GM12878 (cell line): ENCODE data around the gene CARD11. TPM values are rescaled to one million over a fixed set of nuclear protein-coding genes. Genes with fewer than 3 reads are reported as not detected.

Source experiments
- ATAC-seq: fragments of 200-7000 bp; cut with Tn5 transposase; 3 replicates; pipeline ENCODE4 v1.9.1; 2020; ENCODE audit warnings: mild to moderate bottlenecking, moderate library complexity
- BruUV-seq: library from RNA; stranded (reverse); fragments of 400-500 nt; replicated peaks from 2 replicates; lab custom pipeline; 2021; lab: Mats Ljungman, UMichigan
- CTCF ChIA-PET: fragments of 300-600 bp; sonication (Branson Sonifier 250); formaldehyde crosslinking; extraction: SDS; loops from one replicate; lab custom pipeline; 2021; ENCODE audit warnings: inconsistent platforms; lab: Yijun Ruan, JAX
- POLR2A ChIA-PET: fragments of 350-600 bp; formaldehyde crosslinking; extraction: SDS; loops from one replicate; lab custom pipeline; 2021; ENCODE audit warnings: inconsistent platforms; lab: Charles Lee
- RAD21 ChIA-PET: fragments of 300-600 bp; sonication (Branson Sonifier 250); formaldehyde crosslinking; loops from one replicate; lab custom pipeline; 2023; ENCODE audit warnings: antibody characterized with exemption; ENCODE audit not compliant: unreplicated experiment; lab: Charles Lee
- SMC1A ChIA-PET: fragments of 300-600 bp; sonication (Branson Sonifier 250); formaldehyde crosslinking; loops from one replicate; lab custom pipeline; 2023; ENCODE audit not compliant: unreplicated experiment, uncharacterized antibody; lab: Charles Lee
- DNase-seq: peaks from one replicate; pipeline ENCODE4 v3.0.0-alpha.2; 2011; ENCODE audit warnings: low read depth, low spot score
- FAIRE-seq: peaks from 3 replicates; lab custom pipeline; 2011; peaks lifted over from hg19 to GRCh38; lab: Jason Lieb, UNC
- H2AFZ ChIP-seq: 2 replicates; pipeline ENCODE4 v1.6.0; 2011; ENCODE audit warnings: low read depth, low read length, control low read depth; ENCODE audit not compliant: control insufficient read depth
- H3K27ac ChIP-seq: 2 replicates; pipeline ENCODE4 v1.5.1; 2011; ENCODE audit warnings: control low read depth; ENCODE audit not compliant: control insufficient read depth, insufficient read depth
- H3K27me3 ChIP-seq, 2 experiments: replicated peaks in 1 of 2; 2 replicates each; pipeline versions ENCODE4 v1.6.0 to v1.6.1; 2011; ENCODE audit warnings: low read length in 1 of 2; ENCODE audit not compliant: control insufficient read depth in 2 of 2, insufficient read depth in 2 of 2
- H3K36me3 ChIP-seq, 2 experiments: 2 replicates each; pipeline ENCODE4 v1.5.1; 2011; ENCODE audit warnings: low read length in 1 of 2; ENCODE audit not compliant: control insufficient read depth in 2 of 2, insufficient read depth in 2 of 2
- H3K4me1 ChIP-seq: 2 replicates; pipeline ENCODE4 v1.6.1; 2011; ENCODE audit warnings: mild to moderate bottlenecking, low read length, moderate library complexity, mixed read lengths; ENCODE audit not compliant: control insufficient read depth, insufficient read depth
- H3K4me2 ChIP-seq: 2 replicates; pipeline ENCODE4 v1.6.0; 2011; ENCODE audit warnings: control low read depth; ENCODE audit not compliant: control insufficient read depth, insufficient read depth
- H3K4me3 ChIP-seq: fragments of 200-600 bp; sonication (generic); 2 replicates; pipeline ENCODE4 v1.5.1; 2016
- H3K79me2 ChIP-seq: 2 replicates; pipeline ENCODE4 v1.6.0; 2011; ENCODE audit warnings: low read length; ENCODE audit not compliant: control insufficient read depth, insufficient read depth
- H3K9ac ChIP-seq: 2 replicates; pipeline ENCODE4 v1.8.0; 2011; ENCODE audit warnings: low read length, control low read depth, mixed read lengths; ENCODE audit not compliant: control insufficient read depth, insufficient read depth
- H3K9me3 ChIP-seq: replicated peaks from 3 replicates; pipeline ENCODE4 v1.5.1; 2011; ENCODE audit warnings: mild to moderate bottlenecking, low read length; ENCODE audit not compliant: control insufficient read depth, insufficient read depth
- H4K20me1 ChIP-seq: 2 replicates; pipeline ENCODE4 v1.6.0; 2011; ENCODE audit not compliant: control insufficient read depth, insufficient read depth
- ATF2 ChIP-seq: IDR thresholded peaks from 2 replicates; pipeline ENCODE4 v1.6.1; 2012; ENCODE audit warnings: low read length, inconsistent platforms
- BCL11A ChIP-seq: IDR thresholded peaks from 2 replicates; pipeline ENCODE4 v1.6.1; 2011; ENCODE audit warnings: low read depth, low read length
- CHD4 ChIP-seq: fragments of 200-600 bp; sonication (generic); IDR thresholded peaks from 2 replicates; pipeline ENCODE4 v1.6.1; 2016; ENCODE audit warnings: mild to moderate bottlenecking
- CREB1 ChIP-seq: IDR thresholded peaks from 2 replicates; pipeline ENCODE4 v1.6.1; 2012; ENCODE audit warnings: low read depth, mild to moderate bottlenecking, inconsistent platforms
- ESRRA ChIP-seq: IDR thresholded peaks from 2 replicates; pipeline ENCODE4 v1.6.1; 2012; ENCODE audit warnings: mild to moderate bottlenecking, low read length, improper control_type of control experiment
- NRF1 ChIP-seq: conservative IDR thresholded peaks from 2 replicates; pipeline ENCODE4 v1.6.1; 2011; ENCODE audit warnings: mild to moderate bottlenecking, low read depth, low read length, improper control_type of control experiment
- PRDM15 ChIP-seq: fragments of 450-650 bp; formaldehyde crosslinking; IDR thresholded peaks from 2 replicates; pipeline ENCODE4 v1.4.0; 2020; ENCODE audit warnings: mild to moderate bottlenecking, moderate library complexity
- SIX5 ChIP-seq: IDR thresholded peaks from 2 replicates; pipeline ENCODE4 v1.6.1; 2011; ENCODE audit warnings: mild to moderate bottlenecking, low read depth, low read length, moderate library complexity; ENCODE audit not compliant: severe bottlenecking
- WGBS: methylation state at CpG from one replicate; pipeline ENCODE4 v1.1.6; 2016; ENCODE audit warnings: low lambda C conversion rate; ENCODE audit not compliant: insufficient replicate concordance, insufficient coverage; ENCODE audit errors: missing lambda C conversion rate; 5-methylcytosine and 5-hydroxymethylcytosine counted together
- in situ Hi-C: fragments of 300-500 bp; cut with MboI; formaldehyde crosslinking; loops from 9 replicates; pipeline ENCODE4 v1.14.3; 2018; ENCODE audit warnings: mixed read lengths
- intact Hi-C: fragments of 100-400 bp; cut with micrococcal nuclease; formaldehyde crosslinking; loops from one replicate; pipeline ENCODE4 v1.14.2; 2022; ENCODE audit not compliant: unreplicated experiment
- polyA plus RNA-seq, 11 experiments: library from polyadenylated mRNA; depleted of rRNA in 4 of 11; unstranded in 6 of 11; stranded (reverse) in 5 of 11; fragments of >200 nt; fragmentation: Nextera tagmentation in 4 of 11; fragmentation: Illumina TruSeq in 1 of 11; extraction: Ambion mirVana in 4 of 11; extraction: Trizol in 1 of 11; gene quantifications; 1 replicate in 1 of 11; 2 replicates in 10 of 11; pipeline versions ENCODE4 v1.2.1 to v1.2.3, GENCODE V29; 2011 to 2016; ENCODE audit warnings: inconsistent platforms in 2 of 11, missing spikeins in 2 of 11, low read depth in 1 of 11
- total RNA-seq, 4 experiments: library from RNA; depleted of rRNA in 3 of 4; stranded (reverse); fragments of >200 nt in 3 of 4; fragmentation: Illumina TruSeq in 1 of 4; extraction: Trizol in 1 of 4; gene quantifications; 2 replicates each; pipeline versions ENCODE4 v1.2.1 to v1.2.3, GENCODE V29; 2013 to 2021
- TF ChIP-seq, protein P1 (sequence below): fragments of 450-650 bp; IDR thresholded peaks from 2 replicates; pipeline ENCODE4 v1.6.1; 2014; ENCODE audit warnings: mild to moderate bottlenecking
- TF ChIP-seq, protein P2 (sequence below): fragments of 450-650 bp; IDR thresholded peaks from 2 replicates; pipeline ENCODE4 v1.6.1; 2017; ENCODE audit warnings: low read depth, mild to moderate bottlenecking, moderate library complexity

Gene CARD11
- total and polyA plus RNA-seq, 10 of the 15 experiments (the other 5 are each of a cell fraction or from before 2014, with no cell fraction given): 0.27 to 72.0 (median 28.4) TPM

- Histone ChIP-seq H3K79me2 (no peaks in the 10 kb centered on the region), H3K4me2 (no peak overlapping the region), H3K27ac (no peak overlapping the region), H3K9me3 (peaks cover 11% of the 10 kb centered on the region; the same call in 2 of the 3 replicates), H3K36me3 (peaks cover 5 to 10% of the 10 kb centered on the region in 2 experiments; a peak in 3 of 4 replicates), H3K4me3 (no peak overlapping the region), H4K20me1 (no peaks in the 10 kb centered on the region), H2AFZ (no peak overlapping the region), H3K9ac (no peak overlapping the region), H3K4me1 (no peaks in the 10 kb centered on the region), H3K27me3 (no peaks in the 10 kb centered on the region)
- ChIA-PET POLR2A (no interaction called here), SMC1A (no interaction called here), CTCF (no interaction called here), RAD21 (interaction anchor here (1.1 kb wide), 1 partner anchor 38 kb away, joined by 3 read pairs; no protein-coding TSS in a partner anchor)
- intact Hi-C loops (no loop called here), in situ Hi-C loops (no loop called here)
- BruUV-seq: no TSS peak
- DNase-seq (no peak), FAIRE-seq (no peak), ATAC-seq (no peak)
- WGBS: 95% methylated on average over 8 of the region's 8 CpGs
- TF ChIP-seq SIX5 (no peak), ESRRA (no peak), BCL11A (no peak), NRF1 (no peak), CREB1 (no peak), CHD4 (no peak), PRDM15 (CRISPR knock-in tag) (no peak), ATF2 (no peak)
- TF ChIP-seq, protein P1, sequence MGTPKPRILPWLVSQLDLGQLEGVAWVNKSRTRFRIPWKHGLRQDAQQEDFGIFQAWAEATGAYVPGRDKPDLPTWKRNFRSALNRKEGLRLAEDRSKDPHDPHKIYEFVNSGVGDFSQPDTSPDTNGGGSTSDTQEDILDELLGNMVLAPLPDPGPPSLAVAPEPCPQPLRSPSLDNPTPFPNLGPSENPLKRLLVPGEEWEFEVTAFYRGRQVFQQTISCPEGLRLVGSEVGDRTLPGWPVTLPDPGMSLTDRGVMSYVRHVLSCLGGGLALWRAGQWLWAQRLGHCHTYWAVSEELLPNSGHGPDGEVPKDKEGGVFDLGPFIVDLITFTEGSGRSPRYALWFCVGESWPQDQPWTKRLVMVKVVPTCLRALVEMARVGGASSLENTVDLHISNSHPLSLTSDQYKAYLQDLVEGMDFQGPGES: no peak
- TF ChIP-seq, protein P2, sequence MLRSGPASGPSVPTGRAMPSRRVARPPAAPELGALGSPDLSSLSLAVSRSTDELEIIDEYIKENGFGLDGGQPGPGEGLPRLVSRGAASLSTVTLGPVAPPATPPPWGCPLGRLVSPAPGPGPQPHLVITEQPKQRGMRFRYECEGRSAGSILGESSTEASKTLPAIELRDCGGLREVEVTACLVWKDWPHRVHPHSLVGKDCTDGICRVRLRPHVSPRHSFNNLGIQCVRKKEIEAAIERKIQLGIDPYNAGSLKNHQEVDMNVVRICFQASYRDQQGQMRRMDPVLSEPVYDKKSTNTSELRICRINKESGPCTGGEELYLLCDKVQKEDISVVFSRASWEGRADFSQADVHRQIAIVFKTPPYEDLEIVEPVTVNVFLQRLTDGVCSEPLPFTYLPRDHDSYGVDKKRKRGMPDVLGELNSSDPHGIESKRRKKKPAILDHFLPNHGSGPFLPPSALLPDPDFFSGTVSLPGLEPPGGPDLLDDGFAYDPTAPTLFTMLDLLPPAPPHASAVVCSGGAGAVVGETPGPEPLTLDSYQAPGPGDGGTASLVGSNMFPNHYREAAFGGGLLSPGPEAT: no peak
Observed at GRCh38 chr7:2999078-2999500, 44.6 kb downstream of the CARD11 start.
